ENCODE results near the gene TCHHL1. TPM values are rescaled to one million over a fixed set of nuclear protein-coding genes. Genes with fewer than 3 reads are reported as not detected.

The TCHHL1 gene
- not detected for total RNA-seq
- long read RNA-seq, donor 1: 0 reads
- long read RNA-seq, donor 2: 0 reads

DNA sequence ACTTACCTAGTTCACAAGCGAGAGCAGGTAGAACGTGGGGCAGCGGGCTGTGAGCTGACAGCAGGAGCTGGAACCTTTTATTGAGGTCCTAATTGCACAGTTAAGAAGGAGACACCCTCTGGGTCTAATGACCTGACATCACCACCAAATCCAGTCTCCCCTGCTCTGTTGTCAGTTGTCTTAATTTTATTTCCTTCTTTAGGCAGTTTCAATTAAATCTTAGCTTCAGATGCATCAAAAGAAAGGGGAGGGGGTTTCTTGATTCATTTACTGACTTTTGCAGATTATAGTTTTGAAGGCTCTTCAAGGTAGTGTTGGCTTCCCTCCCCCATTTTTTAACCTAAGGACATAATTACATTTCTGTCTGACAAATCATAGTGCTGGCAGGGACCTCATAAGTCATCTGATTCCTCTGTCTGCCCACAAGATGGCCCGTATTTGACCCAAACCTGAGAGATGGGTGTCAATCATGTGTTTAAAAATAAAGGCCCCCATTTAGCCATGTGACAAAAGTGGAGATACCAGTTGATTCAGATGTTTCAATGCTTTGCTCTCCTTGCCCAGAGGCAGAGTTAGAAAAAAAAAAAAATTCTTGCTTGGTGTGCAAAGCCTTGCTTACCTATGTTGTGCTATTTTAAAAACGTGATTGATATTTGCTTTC lies at the start of gene TCHHL1:
TCHHL1 (minus strand) TSS at position 51 of the 661 bp plus-strand sequence. CDS start 921 bp downstream, outside the sequence.
- no peaks in the 10 kb centered on the region for H3K4me1 ChIP-seq (ENCODE audit: low read depth)
- no peak within 1 kb of the TSS for H3K4me3 ChIP-seq
- no peaks in the 10 kb centered on the region for H3K36me3 ChIP-seq (ENCODE audit: low read depth)
- DNase-seq (no peak), ATAC-seq (no peak)
- H3K9me3 ChIP-seq: peaks cover 4% of the 10 kb centered on the region
- TF ChIP-seq, protein P1, sequence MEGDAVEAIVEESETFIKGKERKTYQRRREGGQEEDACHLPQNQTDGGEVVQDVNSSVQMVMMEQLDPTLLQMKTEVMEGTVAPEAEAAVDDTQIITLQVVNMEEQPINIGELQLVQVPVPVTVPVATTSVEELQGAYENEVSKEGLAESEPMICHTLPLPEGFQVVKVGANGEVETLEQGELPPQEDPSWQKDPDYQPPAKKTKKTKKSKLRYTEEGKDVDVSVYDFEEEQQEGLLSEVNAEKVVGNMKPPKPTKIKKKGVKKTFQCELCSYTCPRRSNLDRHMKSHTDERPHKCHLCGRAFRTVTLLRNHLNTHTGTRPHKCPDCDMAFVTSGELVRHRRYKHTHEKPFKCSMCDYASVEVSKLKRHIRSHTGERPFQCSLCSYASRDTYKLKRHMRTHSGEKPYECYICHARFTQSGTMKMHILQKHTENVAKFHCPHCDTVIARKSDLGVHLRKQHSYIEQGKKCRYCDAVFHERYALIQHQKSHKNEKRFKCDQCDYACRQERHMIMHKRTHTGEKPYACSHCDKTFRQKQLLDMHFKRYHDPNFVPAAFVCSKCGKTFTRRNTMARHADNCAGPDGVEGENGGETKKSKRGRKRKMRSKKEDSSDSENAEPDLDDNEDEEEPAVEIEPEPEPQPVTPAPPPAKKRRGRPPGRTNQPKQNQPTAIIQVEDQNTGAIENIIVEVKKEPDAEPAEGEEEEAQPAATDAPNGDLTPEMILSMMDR (IDR thresholded peaks at IDR 0.05): no peak
- intact Hi-C loops (cut with DNase I, micrococcal nuclease): no loop called here

DNA sequence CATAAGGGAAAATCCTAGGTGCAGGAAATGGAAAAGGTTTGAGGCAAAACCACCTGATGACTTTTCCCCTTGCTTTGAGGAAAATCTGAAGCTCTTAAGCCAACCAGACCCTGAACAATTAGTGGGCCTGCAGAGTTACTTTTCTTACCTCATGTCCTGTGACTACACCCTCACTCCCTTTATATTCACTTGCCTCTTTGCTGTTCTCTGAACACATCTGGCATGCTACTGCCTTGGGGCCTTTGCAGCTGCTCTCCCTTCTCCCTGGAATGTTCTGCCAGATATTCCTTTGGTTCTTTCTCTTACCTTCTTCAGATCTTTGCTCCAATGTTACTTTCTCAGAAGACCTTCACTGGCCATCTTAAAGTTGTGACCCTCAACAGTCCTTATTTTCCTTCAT lies 48.4 kb upstream of the TCHHL1 start:
- no peak for ATAC-seq
- no peak for DNase-seq
- TF ChIP-seq, protein P1 (IDR thresholded peaks at IDR 0.05): no peak
- Histone ChIP-seq H3K9me3 (no peaks in the 10 kb centered on the region), H3K36me3 (ENCODE audit: low read depth) (no peaks in the 10 kb centered on the region), H3K4me3 (no peak overlapping the region), H3K4me1 (ENCODE audit: low read depth) (no peaks in the 10 kb centered on the region)
- intact Hi-C loops (cut with DNase I, micrococcal nuclease): no loop called here

DNA sequence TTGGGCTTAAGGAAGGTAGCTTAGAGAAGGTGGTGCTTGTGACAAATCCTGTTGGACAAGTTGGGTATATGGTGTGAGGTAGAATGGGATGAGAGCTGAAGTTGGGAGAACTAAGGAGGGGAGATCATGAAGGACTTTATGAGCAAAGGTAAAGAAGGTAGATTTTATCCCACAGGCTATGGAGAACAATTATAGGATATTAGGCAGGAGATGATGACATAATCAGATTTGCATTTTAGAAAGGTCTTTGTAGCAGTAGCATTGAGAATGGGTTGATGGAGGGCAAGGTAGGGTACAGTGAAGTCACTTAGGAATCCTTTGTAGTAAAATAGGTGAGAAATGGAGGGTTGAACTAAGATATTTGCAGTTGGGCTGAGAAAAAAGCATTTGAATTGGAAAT lies 41.3 kb upstream of the TCHHL1 start:
- intact Hi-C loops (cut with DNase I, micrococcal nuclease): no loop called here

DNA sequence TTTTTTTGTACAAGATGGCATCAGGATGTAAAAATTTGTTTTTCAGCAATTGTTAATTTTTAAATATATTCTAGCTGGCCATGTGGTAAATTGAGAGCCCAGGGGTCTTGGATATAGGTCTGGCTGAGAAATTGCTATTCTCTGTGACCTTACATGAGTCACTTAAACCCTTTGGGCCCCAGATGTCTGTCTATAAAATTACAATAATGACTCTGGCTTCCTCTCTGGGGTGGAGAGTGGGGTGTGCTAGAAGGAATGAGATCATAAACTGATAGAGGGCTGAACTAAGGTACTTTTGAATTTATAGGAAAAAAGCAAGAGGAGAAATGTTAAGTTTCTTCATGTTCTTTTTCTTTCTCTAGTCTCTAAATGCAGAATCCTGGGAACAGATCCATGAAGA lies 38.8 kb upstream of the TCHHL1 start:
- Histone ChIP-seq H3K4me3 (no peak overlapping the region), H3K9me3 (no peaks in the 10 kb centered on the region), H3K4me1 (ENCODE audit: low read depth) (no peaks in the 10 kb centered on the region), H3K36me3 (ENCODE audit: low read depth) (no peaks in the 10 kb centered on the region)
- intact Hi-C loops (cut with DNase I, micrococcal nuclease): no loop called here
- TF ChIP-seq, protein P1 (IDR thresholded peaks at IDR 0.05): no peak
- DNase-seq (no peak), ATAC-seq (no peak)

More for the DNA sequence above, 41.3 kb upstream of the TCHHL1 start:
- Histone ChIP-seq H3K4me3 (no peak overlapping the region), H3K4me1 (ENCODE audit: low read depth) (no peaks in the 10 kb centered on the region), H3K36me3 (ENCODE audit: low read depth) (no peaks in the 10 kb centered on the region), H3K9me3 (no peaks in the 10 kb centered on the region)
- ATAC-seq: no peak
- TF ChIP-seq, protein P1 (IDR thresholded peaks at IDR 0.05): no peak
- no peak for DNase-seq

DNA sequence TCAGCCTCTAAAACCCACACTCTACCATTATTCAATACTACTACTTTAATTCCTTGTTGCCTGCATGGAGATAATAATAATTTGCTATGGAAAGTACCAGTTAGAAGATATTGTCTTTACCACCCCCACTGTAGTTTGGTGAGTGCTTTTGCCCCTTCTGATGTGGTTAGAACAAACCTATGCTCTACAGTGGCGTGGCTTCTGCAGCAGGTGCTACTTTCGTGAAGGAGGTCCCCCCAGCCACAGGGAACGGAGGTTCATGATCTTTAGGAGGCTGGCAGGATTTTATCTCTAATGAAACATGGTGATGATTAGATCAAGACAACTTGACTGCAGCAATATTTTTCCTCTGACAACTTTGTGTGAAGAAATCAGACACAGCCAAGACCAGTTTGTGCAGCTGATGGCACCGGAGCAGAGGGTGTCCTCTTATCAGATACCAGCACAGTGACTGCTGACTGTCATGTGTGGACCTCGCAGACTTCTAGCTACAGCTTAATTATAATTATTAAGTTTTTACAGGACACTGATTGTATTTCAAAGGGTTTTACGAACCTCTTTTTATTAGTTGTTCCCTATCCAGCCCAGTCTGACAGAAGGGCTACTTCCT lies 37.1 kb upstream of the TCHHL1 start:
- Histone ChIP-seq H3K4me3 (no peak overlapping the region), H3K4me1 (ENCODE audit: low read depth) (no peaks in the 10 kb centered on the region), H3K9me3 (no peaks in the 10 kb centered on the region), H3K36me3 (ENCODE audit: low read depth) (no peaks in the 10 kb centered on the region)
- ATAC-seq (no peak), DNase-seq (no peak)
- intact Hi-C loops (cut with DNase I, micrococcal nuclease): no loop called here
- TF ChIP-seq, protein P1 (IDR thresholded peaks at IDR 0.05): no peak

Measured in mucosa of descending colon (tissue), 3 donors.